HG02588 (cell line): Measurements from ENCODE around the gene ACSL6.

Source experiments
- ATAC-seq: cut with Tn5 transposase; IDR thresholded peaks from one replicate; pipeline ENCODE4 v1.9.1; 2021; ENCODE audit warnings: mild to moderate bottlenecking, moderate library complexity; ENCODE audit not compliant: unreplicated experiment

Gene ACSL6

GRCh38 chr5:132049559-132049958 lies 38.1 kb upstream of the ACSL6 start:
- no peak for ATAC-seq

DNA sequence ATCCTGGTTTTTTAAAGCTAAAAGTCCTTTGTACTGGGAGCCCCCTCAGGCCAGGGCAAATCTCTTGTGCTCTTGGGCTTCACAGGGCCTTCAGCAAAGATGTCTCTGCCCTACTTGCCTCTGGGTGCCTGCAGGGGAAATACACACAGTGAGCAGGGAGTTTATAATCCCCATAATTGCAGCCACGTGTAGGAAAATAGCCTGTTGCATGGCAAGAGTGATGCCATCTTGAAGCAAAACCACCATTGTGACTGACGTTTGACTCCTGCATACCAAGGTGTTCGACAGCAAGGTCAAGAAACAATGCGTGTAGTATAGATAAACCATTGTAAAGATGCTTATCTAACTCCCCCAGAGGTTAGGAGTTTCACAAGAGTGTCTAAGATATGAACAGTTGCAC lies 37.6 kb upstream of the ACSL6 start:
- ATAC-seq: no peak

- no peak for ATAC-seq
These were observed 35.4 kb upstream of the ACSL6 start for GRCh38 chr5:132046880-132047299.

DNA sequence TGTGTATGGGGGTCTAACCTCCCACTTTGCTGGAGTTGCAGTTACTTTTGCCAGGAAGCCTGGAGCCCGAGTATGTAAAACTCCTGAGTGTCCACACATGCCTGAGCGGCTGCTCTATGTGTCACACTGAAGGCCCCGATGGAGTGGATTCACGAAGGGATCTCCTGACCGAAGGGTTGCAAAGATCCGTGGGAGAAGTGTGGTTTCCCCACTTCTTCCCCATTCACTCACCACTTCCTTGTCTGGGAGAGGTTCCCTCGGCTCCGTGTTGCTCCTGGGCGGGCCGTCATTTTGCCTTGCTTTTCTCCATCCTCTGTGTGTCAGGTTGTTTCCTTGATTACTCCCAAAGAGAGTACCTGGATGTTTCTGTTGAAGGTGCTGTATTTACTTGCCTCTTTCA lies 32.7 kb upstream of the ACSL6 start:
- ATAC-seq: no peak

DNA sequence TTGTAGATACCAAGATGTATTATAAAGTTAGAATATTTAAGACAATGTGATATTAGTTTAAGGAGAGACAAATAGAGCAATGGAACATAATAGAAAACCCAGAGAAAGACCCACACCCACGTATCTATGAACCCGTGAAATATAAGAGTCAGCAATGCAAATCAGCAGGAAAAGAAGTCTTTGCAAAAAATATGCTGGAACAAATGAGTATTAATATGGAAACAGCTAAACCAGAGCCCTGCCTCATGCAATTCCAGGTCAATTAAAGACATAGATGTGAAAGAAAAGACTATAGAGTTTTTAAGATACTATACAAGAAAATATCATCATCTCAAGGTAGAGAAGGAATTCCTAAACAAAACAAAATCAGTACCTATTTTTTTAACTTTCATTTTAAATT lies 25.9 kb upstream of the ACSL6 start:
- ATAC-seq: no peak

DNA sequence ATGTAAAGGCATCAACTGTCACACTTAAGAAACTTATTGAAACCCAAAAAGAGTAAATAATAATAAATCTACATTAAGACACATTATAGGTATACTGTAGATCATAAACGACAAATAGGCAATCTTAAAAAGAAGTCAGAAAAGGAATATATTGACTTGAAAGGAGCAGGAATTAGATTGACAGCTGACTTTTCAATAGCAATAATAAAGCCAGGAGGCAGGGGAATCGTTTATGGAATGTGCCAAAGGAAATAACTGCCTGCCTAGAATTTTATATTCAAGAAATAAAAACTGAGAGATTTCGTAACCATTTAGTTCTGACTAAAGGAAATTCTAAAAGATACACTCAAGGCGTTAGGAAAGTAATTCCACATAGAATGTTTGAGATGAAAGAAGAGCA lies 21.7 kb upstream of the ACSL6 start:
- no peak for ATAC-seq

DNA sequence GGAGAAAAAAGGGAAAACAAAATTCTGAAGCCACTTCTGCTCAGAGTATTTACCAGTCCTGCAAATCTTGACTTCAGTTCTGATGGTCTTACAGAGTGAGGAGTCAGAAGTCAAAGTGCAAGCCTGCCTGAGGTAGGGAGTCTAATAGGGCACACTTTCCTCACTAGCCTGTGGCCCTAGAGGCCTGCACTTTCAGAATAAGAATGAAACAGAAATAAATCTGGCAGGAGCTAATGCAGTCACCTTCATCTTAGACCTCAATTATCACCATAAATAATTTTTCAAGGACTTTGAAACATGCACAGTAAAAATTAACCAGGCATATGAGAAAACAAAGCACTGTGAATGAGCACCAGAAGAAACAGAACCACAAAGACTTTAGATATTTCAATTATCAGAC lies 20.7 kb upstream of the ACSL6 start:
- ATAC-seq: no peak

DNA sequence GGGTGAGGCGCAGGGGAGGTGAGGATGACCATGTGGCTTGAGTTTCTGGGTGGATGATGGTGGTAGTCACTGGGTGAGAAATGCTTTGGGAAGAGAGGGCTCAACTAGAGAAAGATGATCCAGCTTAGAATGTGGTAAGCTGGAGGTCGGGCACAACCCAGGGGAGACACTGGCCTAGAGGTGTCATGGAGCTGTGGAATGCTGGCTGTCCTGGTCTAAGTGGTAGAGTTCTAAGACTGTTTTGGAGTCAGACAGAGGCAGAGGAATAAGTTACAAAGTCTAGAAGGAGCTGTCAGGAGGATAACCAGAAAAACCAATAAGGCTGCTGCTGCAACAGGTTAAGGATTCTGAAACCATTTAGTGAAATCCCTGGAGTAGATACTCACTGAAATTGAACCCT lies 19.2 kb upstream of the ACSL6 start:
- ATAC-seq: no peak

DNA sequence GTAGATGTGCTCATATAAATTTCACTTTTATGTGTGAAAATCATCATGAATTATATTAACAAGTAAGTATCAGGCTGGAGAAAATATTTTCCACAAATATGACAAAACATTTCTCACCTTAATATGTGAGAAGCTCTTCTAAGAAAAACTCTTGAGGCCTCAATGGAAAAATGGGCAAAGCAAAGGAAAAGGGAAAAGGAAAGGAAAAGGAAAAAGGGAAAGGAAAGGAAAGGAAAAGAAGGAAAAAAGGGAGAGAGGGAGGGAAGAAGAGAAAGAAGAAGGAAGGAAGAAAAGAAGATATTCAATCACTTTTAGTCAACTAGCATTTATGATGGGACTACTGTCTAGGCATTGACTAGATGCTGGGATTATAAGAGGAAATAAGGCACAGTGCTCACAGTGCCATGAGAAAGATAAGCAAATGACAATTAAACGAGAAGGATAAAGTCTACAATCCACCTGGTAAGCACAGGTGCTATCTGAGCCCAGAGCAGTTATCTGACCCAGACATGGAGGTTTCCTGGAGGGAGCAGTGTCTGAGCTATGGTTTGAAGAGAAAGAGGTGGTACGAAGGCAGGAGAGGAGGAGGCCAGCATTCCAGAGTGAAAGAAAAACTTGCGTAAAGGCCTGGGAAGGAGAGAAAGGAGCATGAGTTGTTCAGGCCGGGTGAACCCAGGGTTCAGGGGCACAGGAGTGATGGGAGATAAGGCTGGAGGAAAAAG lies 18.3 kb upstream of the ACSL6 start:
- no peak for ATAC-seq

DNA sequence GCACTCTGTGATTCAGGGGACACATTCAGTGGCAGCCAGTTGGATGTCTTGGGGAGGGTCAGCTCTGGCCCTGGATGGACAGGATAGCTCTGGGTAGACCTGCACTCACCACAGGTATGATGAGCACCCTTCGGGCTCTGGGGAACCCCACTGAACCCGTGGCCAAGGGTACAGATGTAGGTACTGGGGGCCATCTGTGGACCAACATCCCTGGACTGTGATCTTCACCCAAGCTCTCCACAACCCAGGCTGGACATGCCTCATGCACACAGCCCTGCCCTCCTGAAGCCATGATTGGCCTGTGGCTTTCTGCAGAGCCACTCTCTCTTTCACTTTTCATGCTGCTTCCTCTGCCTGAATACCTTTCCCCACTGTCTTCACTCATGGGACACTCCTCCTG lies 15.6 kb upstream of the ACSL6 start:
- ATAC-seq: no peak

DNA sequence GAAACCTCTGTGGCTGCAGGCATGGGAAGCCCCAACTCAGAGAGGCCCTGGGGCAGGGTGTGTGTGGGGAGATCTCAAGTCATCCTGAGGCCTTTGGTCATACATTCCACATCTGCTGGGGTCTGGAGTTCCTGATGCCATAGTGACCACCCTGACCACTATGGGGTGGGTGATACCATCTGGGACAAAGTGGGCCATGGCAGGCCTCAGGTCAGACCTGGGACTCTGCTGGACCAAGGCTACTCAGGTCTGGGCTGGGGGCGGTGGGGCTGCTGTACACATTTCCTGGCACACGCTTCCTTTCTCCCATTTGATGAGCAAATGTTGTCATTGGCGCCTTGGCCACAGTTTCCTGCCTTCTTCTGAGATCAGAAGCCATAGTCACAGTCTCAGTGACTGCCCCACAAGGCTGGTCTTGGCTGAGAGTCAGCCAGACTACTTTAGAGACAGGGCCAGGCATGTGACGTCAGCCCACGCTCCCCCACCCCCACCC lies 15.1 kb upstream of the ACSL6 start:
- ATAC-seq: no peak

DNA sequence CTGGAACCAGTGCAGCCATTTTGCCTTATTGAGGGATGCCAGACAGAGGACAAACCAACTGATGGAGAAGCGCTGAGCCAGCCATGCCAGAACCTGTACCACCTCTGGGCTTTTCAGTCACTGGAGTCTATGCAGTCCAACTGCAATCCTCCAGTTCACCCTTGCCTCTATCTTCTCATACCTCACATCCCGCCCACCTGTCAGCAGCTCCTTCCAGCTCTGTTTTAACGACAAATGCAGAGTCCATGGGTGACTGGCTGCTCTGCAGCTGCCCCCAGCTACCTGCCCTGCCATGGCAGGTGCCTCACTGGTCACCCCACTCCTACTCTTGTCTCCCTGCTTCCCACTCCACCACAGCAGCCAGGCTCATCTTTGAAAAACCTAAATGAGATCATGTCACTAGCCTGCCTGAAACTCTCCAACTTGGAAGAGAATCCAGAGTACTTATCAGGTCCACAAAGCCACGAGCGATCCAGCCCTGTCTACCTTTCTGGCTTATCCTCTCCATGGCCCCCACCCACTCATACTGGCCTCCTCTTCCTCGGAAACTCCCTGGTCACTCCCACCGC lies 14.0 kb upstream of the ACSL6 start:
- ATAC-seq: no peak

GRCh38 chr5:132024789-132025402 lies 13.4 kb upstream of the ACSL6 start:
- ATAC-seq: no peak

DNA sequence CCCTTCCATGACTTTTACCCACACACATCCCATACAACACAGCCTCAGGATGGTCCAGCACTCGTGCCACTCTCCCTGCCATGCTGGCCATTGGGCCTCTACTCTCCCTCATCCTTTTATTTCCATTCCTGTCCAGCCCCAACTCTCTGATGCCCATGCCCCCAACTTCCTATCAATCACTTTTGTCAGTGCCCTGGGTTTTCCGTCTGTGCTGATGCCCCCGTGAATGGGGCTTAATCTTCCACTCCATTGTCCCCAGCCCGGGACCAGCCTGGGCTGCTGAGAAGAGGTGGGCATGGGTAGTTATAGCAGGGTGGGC lies 12.6 kb upstream of the ACSL6 start:
- no peak for ATAC-seq

- ATAC-seq: no peak
These were observed 12.0 kb upstream of the ACSL6 start for GRCh38 chr5:132023258-132024116.

- ATAC-seq: no peak
These were observed 11.3 kb upstream of the ACSL6 start for GRCh38 chr5:132022737-132023136.

GRCh38 chr5:132021654-132022053 lies 10.2 kb upstream of the ACSL6 start:
- ATAC-seq: no peak

GRCh38 chr5:132020568-132021339 lies 9.3 kb upstream of the ACSL6 start:
- peak; percentile 11 for ATAC-seq

DNA sequence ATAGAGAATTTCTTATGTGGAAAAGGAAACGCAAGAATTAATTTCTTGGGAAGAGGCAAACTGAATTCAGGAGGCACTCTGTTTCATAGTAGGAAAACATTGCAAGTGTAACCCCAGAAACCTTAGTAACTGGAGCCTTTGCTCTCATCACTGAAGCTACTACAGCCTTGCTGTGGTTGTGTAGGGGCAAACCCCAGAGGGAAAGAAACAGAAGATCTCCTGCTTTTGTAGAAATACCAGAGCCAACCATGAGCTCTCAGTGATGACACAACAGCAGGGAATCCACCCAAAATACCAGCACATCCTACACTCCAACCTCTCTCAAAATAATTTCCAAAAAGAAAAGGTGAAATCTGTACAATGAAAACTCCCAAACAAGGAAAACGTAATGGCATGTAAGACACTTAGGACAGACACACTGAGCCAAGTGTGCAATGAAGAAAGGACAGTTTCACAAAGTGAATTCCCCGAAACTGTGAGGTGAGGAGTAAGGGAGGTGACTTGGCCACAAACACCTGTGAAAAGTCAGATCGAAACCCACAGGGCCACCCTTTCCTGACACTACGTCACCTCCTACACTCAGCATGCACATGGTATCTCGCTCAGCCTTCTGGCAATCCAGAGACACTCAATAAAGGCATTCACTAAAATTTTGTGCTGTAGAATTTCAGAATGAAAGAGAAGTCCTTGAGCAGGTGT lies 8.5 kb upstream of the ACSL6 start:
- peak; percentile 98 for ATAC-seq

GRCh38 chr5:132019337-132019736 lies 7.9 kb upstream of the ACSL6 start:
- no peak for ATAC-seq
